SIG-M5 (cell line): Measurements from ENCODE around the gene RBM7.

Source experiments
- DNase-seq: peaks from one replicate; lab custom pipeline; 2025; lab: John Stamatoyannopoulos, UW

The RBM7 gene

GRCh38 chr11:114400216-114400914 is at the start of gene RBM7, which contains the start of gene C11orf71:
TSS of gene RBM7 (plus strand) at chr11:114400666. CDS start at chr11:114400672, 6 bp downstream.
TSS of gene C11orf71 (minus strand) at chr11:114400511. CDS start at chr11:114400331, 180 bp downstream.
- DNase-seq: peak; percentile 43

GRCh38 chr11:114353443-114353842 is 47.0 kb upstream of the RBM7 start:
- no peak for DNase-seq

- no peak for DNase-seq
Observed at GRCh38 chr11:114354076-114354475, 46.4 kb upstream of the RBM7 start.

DNA sequence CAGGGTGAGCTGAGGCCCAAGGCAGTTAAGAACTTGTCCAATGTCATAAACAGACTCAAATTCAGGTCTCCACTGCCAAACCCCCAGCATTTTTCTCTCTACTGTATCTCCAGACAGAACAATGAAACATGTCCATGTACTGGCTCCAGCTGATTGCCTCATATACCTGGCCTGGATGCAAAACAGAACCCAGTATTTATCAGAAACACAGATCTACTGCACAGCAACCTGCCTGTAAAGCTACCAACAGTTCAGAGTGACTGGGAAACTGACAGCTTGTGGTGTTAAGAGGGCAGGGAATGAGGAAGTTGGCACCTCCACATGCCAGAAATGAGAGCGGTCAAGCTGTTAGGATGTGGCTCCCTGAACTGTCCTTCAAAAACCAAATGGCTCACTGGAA is 41.8 kb upstream of the RBM7 start:
- DNase-seq: no peak

DNA sequence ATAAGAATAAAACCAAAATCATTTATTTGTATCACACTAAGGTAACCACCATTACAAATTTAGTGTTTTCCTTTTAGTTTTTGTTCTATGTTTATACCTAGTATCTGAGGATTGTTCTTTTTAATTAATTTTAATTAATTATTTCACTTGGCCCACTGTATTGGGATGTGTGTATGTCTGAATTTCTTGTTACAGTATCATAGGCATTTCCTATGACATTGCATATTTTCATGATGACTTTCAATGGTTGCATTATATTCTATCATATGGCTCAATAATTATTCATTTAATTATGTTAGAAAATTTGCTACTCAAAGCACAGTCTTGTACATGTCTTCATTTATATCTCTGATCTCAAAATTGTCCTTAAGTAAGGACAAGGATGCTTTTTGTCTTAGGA is 41.1 kb upstream of the RBM7 start:
- DNase-seq: no peak

GRCh38 chr11:114362326-114362725 is 38.1 kb upstream of the RBM7 start:
- DNase-seq: no peak

DNA sequence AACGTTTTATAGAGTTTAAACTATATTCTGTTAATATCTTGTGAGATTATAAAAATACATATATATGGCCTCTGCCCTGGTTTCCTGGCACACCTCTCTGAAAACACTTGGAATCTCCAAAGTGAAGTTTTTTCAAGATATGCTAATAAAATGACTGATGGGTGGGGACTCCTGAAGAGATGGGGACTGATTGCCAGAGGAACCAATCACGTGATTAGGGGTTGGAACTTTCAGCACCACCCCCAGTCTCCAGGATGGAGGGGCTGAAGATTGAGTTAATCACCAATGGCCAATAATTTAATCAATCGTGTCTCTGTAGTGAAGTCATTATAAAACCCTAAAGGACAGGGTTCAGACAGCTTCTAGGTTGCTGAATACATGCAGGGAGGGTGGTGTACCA is 37.5 kb upstream of the RBM7 start:
- no peak for DNase-seq

DNA sequence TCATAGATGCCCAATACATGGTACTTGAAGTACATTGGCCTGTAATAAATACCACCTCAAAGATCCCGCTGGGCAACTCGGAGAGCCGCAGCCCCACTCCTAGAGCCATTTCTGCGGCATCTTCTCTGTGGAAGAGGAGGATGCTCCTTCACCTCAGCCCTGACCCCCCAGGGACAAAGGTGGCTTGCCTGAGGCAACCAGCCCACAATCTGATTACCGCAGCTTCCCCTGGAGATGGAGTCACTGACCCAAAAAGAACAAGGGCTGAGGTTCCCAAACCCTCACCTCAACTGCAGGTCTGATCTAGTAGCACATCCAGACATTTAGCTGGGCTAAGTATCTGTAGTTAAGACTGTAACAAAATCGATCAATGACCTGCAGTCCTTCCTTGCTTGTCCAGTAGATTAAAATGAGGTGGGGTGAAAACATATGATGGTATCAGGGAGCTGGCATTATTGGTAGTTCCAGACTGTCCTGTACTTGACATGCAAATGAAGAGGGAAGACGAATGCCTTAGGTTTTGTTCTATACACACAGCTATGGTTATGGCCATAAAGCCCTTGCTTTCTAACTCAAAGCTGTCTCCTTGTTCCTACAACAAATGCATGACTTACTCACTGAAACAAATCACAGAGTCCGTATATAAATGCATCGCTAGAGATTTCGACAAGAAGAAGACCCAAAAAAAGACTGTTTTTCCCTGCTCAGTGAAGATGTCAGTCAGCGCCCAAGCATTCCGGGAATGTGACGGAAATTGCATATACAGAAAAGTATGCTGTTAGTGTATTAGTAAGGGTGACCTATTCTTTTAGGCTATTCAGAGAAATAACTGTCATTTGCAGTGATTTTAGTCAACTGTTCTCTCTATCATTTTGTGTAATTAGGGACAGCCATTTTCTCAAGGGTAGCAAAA is 33.9 kb upstream of the RBM7 start:
- DNase-seq: no peak

GRCh38 chr11:114367244-114367957 is 33.1 kb upstream of the RBM7 start:
- no peak for DNase-seq

DNA sequence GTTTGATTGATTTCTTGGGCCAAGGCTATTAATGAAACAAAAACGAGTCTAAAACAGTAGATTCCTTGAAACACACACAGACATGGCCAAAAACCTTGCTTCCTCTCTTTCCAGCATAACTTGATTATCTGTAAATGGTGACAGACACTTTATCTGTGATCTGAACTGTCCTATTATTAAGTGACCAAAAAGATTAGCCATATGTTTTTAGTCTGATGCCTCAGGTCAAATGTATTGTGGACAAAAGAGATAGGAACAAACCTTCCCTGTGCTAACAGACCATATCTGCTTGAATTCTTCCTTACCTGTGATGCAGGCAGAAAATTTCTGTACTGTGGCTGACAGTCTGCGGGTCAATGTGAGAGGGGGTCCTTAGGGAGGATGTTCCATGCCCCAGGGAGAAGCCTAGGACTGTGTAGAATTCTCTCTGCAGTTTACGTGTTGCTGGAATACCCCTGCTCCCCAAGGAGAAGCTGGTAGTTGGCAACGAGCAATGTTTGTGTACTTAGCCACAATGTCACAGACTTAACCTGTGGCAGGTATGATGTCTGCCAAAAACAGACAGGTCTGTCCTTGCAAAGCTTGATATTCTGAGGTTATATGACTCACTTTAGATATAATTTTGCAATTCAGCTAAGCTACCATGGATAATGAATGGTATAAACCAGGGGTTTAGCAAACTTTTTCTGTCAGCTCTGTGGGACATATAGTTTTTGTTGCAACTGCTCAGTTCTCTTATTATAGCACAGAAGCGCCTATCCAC is 31.4 kb upstream of the RBM7 start:
- no peak for DNase-seq

DNA sequence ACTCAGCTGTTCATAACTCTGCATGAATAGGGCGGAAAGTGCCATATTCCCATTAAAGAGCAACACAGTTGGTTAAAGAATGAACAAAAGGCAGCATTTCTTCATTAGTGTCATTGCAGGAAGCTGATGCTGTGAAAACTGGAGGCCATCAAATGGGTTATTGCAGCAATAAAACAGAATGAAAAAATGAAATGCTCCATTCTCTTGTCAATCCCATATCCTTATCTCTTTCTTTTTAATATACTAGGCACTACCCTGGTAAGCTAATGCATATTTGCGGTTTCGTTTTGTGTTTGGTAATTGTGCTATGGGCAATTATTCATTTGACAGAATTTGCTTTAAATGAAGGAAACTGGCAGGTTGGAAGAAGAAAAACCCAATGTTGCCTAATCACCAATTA is 25.4 kb upstream of the RBM7 start:
- no peak for DNase-seq

GRCh38 chr11:114377612-114378267 is 22.7 kb upstream of the RBM7 start:
- DNase-seq: no peak

DNA sequence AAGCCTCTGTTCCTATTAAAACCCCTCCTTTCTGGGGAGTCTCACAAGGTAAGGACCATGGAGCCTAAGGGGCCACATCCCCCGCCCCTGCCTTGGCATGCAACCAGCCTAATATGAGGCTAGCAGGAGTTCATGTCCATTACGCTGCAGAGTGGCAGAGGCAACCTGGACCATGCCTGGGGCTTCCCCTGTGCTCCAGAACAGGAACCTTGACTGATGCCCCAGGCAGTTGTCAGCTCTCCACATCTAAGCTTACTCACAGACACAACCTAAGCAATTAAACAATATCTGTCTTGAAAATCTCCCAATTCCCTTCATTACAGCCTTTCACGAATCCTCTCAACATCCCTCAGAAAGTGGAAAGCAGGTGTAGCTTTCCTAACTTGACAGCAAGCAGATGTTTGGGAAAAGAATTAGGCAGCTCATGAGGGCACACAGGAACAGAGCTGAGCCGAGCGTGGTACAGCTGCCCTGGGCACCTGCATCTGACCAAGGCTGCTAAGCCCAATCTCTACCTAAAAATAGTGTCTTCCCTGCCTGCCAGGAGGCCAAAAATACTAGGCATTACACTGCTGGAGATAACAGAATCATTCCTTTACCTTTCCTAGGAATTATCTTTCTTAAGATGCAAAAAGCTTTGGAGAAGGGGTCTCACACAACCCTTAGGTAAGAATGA is 20.9 kb upstream of the RBM7 start:
- no peak for DNase-seq

- DNase-seq: no peak
Observed at GRCh38 chr11:114382509-114382908, 18.0 kb upstream of the RBM7 start.

- no peak for DNase-seq
Observed at GRCh38 chr11:114384487-114384886, 16.0 kb upstream of the RBM7 start.

GRCh38 chr11:114386131-114386530 is 14.3 kb upstream of the RBM7 start:
- no peak for DNase-seq

DNA sequence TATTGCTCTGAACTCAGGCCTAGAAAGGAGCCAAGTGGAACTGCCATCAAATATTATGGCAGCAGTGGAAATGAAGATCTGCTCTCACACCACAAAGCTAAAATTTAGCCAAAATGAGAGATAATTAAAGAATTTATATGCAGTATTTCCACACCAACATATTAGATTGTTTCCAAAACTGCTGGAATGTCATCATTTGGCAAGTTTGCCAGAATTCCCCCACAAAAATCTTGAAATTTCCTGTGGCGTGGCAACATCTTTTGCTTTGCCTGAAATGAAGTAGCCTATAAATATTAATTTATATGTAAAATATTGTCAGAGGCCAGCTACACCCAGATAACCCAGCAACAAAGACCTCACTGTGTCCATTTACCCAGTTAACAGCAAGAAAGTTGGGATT is 13.9 kb upstream of the RBM7 start:
- no peak for DNase-seq

DNA sequence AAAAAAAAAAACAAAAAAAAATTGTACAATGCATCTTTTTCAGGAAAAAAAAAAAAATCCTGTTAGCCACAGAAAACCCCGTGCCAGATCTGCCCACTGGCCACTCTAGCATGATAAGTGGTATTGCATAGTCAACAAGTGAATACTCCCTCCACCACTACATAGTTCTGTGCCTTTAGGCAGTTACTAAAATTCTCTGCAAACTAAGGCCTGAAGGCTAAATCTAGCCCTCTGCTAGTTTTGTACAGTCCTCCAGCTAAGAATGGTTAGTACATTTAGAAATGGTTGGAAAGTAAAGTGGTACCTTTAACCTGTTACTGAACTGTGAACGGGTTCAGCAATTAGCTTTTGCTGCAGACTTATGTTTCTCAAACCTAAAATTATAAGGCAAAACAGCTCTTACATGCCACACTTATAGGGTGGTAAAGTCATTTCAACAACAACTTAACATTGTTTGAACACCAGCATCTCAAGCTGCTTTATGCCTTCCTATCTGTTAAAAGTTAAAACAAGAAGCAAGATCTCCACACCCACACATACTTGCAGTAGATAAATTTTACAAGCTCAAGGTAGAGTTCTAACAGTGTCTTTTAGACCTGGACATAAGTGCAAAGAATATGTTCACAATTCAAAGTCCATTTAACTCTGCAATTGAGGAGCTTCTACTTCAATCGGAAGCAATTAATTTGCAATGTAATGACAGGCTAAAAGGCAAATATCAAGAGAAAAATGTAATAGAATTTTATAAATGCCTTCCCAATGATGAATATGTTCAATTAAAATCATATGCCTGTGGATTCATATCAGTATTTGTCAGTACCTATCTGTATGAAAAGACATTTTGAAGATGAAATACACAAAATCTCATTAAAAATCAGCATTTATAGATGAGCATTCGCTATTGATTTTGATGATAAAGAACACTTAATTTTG is 7.5 kb upstream of the RBM7 start:
- DNase-seq: no peak

DNA sequence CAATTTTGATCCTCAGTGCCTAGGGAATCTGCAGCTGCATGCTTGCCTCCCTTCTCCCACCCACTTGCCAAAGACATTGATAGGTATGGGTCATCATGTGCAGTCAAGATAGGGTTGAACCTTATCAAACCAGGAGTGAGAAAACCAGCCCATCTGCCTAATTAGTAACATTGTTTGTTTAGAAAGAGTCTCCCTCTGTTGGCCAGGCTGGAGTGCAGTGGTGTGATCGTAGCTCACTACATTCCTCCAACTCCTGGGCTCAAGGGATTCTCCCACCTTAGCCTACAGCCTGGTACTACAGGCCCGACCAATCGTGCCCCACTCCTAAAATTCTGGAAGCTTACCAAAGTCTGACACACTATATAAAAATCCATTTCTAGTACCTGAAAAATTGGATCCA is 4.7 kb upstream of the RBM7 start:
- no peak for DNase-seq

DNA sequence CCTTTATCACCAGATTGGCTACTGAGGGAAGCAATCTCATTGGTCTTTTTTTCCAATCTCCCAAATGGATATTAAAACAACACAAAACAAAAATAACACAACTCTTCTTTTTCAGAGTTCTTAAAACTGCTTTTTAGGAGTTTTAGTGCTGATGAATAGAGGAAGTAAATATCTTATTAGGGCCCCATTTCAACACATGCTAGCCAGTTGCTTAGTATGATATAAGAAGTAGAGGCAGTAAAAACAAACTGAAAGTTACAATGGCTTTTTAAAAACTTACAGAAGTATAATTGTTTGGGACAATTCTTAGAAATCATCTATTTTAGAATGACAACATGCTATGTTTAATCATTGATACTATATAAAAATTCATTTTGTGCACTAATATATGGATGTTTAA is 3.5 kb upstream of the RBM7 start:
- DNase-seq: no peak
